ENCODE results near the gene VAV2.

The VAV2 gene

DNA sequence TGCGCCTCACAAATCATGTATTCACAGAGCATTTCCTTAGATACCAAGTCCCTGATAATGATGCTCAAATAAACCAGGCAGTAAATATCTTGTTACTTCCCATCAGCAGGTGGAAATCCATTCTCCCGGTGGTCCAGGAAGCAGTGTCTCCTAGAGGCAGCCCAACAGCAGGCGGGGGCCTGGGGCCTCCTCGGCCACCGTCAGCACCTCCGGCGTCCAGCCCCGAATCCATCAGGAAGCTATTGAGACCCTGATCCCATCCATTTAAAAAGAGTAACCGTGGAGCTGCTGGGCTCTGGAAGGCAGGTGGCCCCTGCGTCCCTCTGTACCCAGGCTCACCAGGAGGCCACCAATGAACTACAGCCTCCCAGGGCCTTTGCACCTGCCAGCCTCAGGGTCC lies 54.0 kb downstream of the VAV2 start:
- Histone ChIP-seq H2AK5ac (ENCODE audit: low read length) (no peak overlapping the region), H3K4me1 (ENCODE audit: control insufficient read depth, low read depth, low read length) (no peaks in the 10 kb centered on the region), H3K4me2 (ENCODE audit: low read length) (no peak overlapping the region), H3K18ac (ENCODE audit: low read length) (no peak overlapping the region), H4K8ac (ENCODE audit: low read depth, low read length) (no peak overlapping the region), H3K27ac (ENCODE audit: low read depth, low read length) (no peak overlapping the region), H2BK15ac (replicated peaks; ENCODE audit: low read depth) (no peak overlapping the region), H3K4me3 (ENCODE audit: low read length) (no peak overlapping the region), H3K4ac (ENCODE audit: low read depth, low read length) (no peak overlapping the region), H3K23ac (ENCODE audit: low read length) (no peak overlapping the region), H2BK5ac (ENCODE audit: low read length) (no peak overlapping the region), H4K5ac (ENCODE audit: low read length) (no peak overlapping the region), H3K27me3 (ENCODE audit: insufficient read depth, low read length, poor library complexity) (no peaks in the 10 kb centered on the region), H3K79me1 (ENCODE audit: low read length) (no peaks in the 10 kb centered on the region), H3K79me2 (ENCODE audit: control insufficient read depth, insufficient read depth, low read length) (no peaks in the 10 kb centered on the region), H3K36me3 (ENCODE audit: control insufficient read depth, insufficient read depth, low read length) (no peaks in the 10 kb centered on the region), H3K9ac (ENCODE audit: low read length) (no peak overlapping the region), H2BK120ac (ENCODE audit: low read depth, low read length) (no peak overlapping the region), H3K56ac (ENCODE audit: low read length) (no peak overlapping the region)
- no CpG with 5 or more reads among the region's 10 CpGs for WGBS (ENCODE audit: extremely low coverage, insufficient coverage, low lambda C conversion rate)
- no peak for DNase-seq

DNA sequence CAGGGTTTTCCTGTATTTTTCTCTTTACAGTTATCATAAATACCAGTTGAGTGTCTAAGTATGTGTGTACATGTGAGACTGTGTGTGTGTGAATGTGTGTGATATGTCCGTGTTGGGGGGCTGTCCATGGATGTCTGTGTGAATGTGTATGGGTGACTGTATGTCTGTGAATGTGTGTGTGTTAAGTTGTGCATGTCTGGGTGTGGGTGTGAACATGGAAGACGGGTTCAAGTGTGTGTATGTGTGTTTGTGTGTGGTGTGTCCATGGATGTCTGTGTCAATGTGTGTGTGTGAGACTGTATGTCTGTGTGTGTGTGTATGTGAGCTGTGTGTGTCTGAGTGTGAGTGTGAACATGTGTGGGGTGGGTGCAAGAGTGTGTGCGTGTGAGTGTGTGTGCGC lies 55.0 kb downstream of the VAV2 start:
- H3K36me3 ChIP-seq (ENCODE audit: control insufficient read depth, insufficient read depth, low read length): no peaks in the 10 kb centered on the region
- no peak overlapping the region for H2AK5ac ChIP-seq (ENCODE audit: low read length)
- no peak overlapping the region for H4K5ac ChIP-seq (ENCODE audit: low read length)
- H3K9ac ChIP-seq (ENCODE audit: low read length): no peak overlapping the region
- no peak overlapping the region for H2BK15ac ChIP-seq (replicated peaks; ENCODE audit: low read depth)
- H3K4me1 ChIP-seq (ENCODE audit: control insufficient read depth, low read depth, low read length): no peaks in the 10 kb centered on the region
- no peak overlapping the region for H3K4me3 ChIP-seq (ENCODE audit: low read length)
- no peaks in the 10 kb centered on the region for H3K79me1 ChIP-seq (ENCODE audit: low read length)
- WGBS (ENCODE audit: extremely low coverage, insufficient coverage, low lambda C conversion rate): no CpG with 5 or more reads among the region's 4 CpGs
- no peak overlapping the region for H3K4ac ChIP-seq (ENCODE audit: low read depth, low read length)
- H3K27ac ChIP-seq (ENCODE audit: low read depth, low read length): no peak overlapping the region
- no peak overlapping the region for H3K23ac ChIP-seq (ENCODE audit: low read length)
- no peak overlapping the region for H2BK5ac ChIP-seq (ENCODE audit: low read length)
- no peak overlapping the region for H4K8ac ChIP-seq (ENCODE audit: low read depth, low read length)
- H2BK120ac ChIP-seq (ENCODE audit: low read depth, low read length): no peak overlapping the region
- no peak overlapping the region for H3K56ac ChIP-seq (ENCODE audit: low read length)
- no peaks in the 10 kb centered on the region for H3K27me3 ChIP-seq (ENCODE audit: insufficient read depth, low read length, poor library complexity)
- no peaks in the 10 kb centered on the region for H3K79me2 ChIP-seq (ENCODE audit: control insufficient read depth, insufficient read depth, low read length)
- H3K4me2 ChIP-seq (ENCODE audit: low read length): no peak overlapping the region
- H3K18ac ChIP-seq (ENCODE audit: low read length): no peak overlapping the region
- DNase-seq: no peak

DNA sequence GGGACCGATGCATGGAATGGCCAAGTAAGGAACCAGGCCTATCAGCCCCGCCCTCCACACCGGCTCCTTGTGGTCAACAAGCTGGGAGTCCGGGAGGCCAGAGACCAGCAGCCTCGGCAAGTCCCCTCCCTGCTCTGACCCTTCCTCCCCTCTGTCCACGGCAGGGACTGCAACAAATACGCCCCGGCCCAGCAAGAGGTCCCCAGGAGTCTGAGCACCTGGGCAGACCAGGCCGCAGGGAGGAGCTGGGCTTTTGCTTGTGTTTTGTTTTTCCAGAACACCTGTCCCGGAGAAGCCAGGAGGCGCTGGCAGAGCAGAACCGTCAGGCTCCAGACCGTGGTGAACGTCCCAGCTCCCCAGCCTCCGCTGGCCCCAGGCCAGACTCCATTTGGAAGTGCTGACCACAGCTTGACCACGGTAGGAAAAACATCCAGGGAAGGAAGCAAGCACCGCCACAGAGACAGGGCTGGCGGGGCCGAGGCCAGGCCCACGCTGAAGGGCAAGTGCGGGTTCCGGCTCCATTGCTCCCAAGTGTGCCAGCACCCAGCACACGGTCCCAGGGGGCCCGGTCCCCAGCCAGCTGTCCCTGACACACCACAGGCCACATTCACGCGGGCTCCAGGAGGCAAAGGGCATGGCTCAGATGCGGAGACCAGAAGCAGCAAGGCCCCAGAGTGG lies 56.7 kb downstream of the VAV2 start:
- Histone ChIP-seq H3K27ac (ENCODE audit: low read depth, low read length) (no peak overlapping the region), H3K4me3 (ENCODE audit: low read length) (no peak overlapping the region), H2BK5ac (ENCODE audit: low read length) (no peak overlapping the region), H2BK120ac (ENCODE audit: low read depth, low read length) (no peak overlapping the region), H3K4ac (ENCODE audit: low read depth, low read length) (no peak overlapping the region), H3K9ac (ENCODE audit: low read length) (no peak overlapping the region), H4K8ac (ENCODE audit: low read depth, low read length) (no peak overlapping the region), H3K4me2 (ENCODE audit: low read length) (no peak overlapping the region), H3K56ac (ENCODE audit: low read length) (no peak overlapping the region), H3K18ac (ENCODE audit: low read length) (no peak overlapping the region), H3K27me3 (ENCODE audit: insufficient read depth, low read length, poor library complexity) (no peaks in the 10 kb centered on the region), H3K4me1 (ENCODE audit: control insufficient read depth, low read depth, low read length) (no peaks in the 10 kb centered on the region), H2AK5ac (ENCODE audit: low read length) (no peak overlapping the region), H2BK15ac (replicated peaks; ENCODE audit: low read depth) (no peak overlapping the region), H3K79me1 (ENCODE audit: low read length) (no peaks in the 10 kb centered on the region), H3K79me2 (ENCODE audit: control insufficient read depth, insufficient read depth, low read length) (no peaks in the 10 kb centered on the region), H3K36me3 (ENCODE audit: control insufficient read depth, insufficient read depth, low read length) (no peaks in the 10 kb centered on the region), H3K23ac (ENCODE audit: low read length) (no peak overlapping the region), H4K5ac (ENCODE audit: low read length) (no peak overlapping the region)
- WGBS (ENCODE audit: extremely low coverage, insufficient coverage, low lambda C conversion rate): no CpG with 5 or more reads among the region's 27 CpGs
- no peak for DNase-seq

DNA sequence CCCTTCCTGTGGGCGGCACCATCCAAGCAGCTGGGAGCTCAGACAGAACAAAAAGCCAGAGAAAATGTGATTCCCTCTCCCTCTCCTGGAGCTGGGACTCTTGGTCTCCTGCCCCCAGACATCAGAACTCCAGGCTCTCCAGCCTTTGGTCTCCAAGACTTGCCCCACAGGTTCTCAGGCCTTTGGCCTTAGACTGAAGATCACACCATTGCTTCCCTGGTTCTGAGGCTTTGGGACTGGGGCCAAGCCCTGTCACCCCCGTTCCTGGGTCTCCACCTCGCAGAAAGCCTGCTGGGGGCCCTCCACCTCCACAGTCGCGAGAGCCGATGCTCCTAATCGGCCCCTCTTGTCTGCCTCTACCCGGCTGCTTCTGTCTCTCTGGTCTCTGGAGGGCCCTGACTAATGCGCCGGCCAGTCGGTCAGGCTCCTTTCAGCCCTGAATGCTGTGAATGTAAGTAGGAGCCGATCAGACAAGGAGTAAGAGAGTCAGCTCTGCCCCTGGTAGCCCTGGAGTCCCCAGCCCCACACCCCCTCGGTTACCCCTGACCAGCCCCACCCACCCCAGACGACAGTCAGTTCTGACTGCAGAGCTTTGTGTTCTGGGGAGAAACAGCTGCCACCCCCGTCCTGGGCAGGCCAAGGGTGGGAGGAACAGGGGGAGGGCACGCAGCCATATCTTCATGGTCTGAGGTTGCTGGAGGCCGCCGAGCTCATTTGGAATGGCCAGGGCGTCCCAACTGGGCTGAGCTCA lies 57.5 kb downstream of the VAV2 start:
- Histone ChIP-seq H3K23ac (ENCODE audit: low read length) (no peak overlapping the region), H2AK5ac (ENCODE audit: low read length) (no peak overlapping the region), H3K4me3 (ENCODE audit: low read length) (no peak overlapping the region), H3K4ac (ENCODE audit: low read depth, low read length) (no peak overlapping the region), H3K4me1 (ENCODE audit: control insufficient read depth, low read depth, low read length) (no peaks in the 10 kb centered on the region), H3K27ac (ENCODE audit: low read depth, low read length) (no peak overlapping the region), H3K9ac (ENCODE audit: low read length) (no peak overlapping the region), H2BK5ac (ENCODE audit: low read length) (no peak overlapping the region), H4K8ac (ENCODE audit: low read depth, low read length) (no peak overlapping the region), H2BK15ac (replicated peaks; ENCODE audit: low read depth) (no peak overlapping the region), H3K18ac (ENCODE audit: low read length) (no peak overlapping the region), H3K79me1 (ENCODE audit: low read length) (no peaks in the 10 kb centered on the region), H3K36me3 (ENCODE audit: control insufficient read depth, insufficient read depth, low read length) (no peaks in the 10 kb centered on the region), H4K5ac (ENCODE audit: low read length) (no peak overlapping the region), H3K56ac (ENCODE audit: low read length) (no peak overlapping the region), H2BK120ac (ENCODE audit: low read depth, low read length) (no peak overlapping the region), H3K4me2 (ENCODE audit: low read length) (no peak overlapping the region), H3K27me3 (ENCODE audit: insufficient read depth, low read length, poor library complexity) (no peaks in the 10 kb centered on the region), H3K79me2 (ENCODE audit: control insufficient read depth, insufficient read depth, low read length) (no peaks in the 10 kb centered on the region)
- WGBS (ENCODE audit: extremely low coverage, insufficient coverage, low lambda C conversion rate): no CpG with 5 or more reads among the region's 19 CpGs
- DNase-seq: no peak

DNA sequence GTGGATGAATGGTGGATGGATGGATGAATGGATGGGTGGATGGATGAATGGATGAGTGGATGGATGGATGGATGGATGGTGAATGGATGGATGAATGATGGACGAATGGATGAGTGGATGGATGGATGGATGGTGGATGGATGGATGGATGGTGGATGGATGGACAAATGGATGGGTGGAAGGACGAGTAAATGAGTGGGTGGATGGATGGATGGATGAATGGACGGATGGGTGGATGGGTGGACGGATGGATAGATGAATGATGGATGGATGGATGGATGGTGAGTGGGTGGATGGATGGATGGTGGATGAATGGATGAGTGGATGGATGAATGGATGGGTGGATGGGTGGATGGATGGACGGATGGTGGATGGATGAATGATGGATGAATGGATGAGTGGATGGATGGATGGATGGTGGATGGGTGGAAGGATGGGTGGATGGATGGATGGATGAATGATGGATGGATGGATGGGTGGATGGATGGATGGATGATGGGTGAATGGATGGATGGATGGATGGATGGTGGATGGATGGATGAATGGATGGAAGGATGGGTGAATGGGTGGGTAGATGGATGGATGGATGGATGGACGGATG lies 58.6 kb downstream of the VAV2 start:
- H2BK5ac ChIP-seq (ENCODE audit: low read length): no peak overlapping the region
- H3K36me3 ChIP-seq (ENCODE audit: control insufficient read depth, insufficient read depth, low read length): no peaks in the 10 kb centered on the region
- no peaks in the 10 kb centered on the region for H3K4me1 ChIP-seq (ENCODE audit: control insufficient read depth, low read depth, low read length)
- no peak overlapping the region for H3K4me3 ChIP-seq (ENCODE audit: low read length)
- H2BK120ac ChIP-seq (ENCODE audit: low read depth, low read length): no peak overlapping the region
- DNase-seq: no peak
- H3K79me2 ChIP-seq (ENCODE audit: control insufficient read depth, insufficient read depth, low read length): no peaks in the 10 kb centered on the region
- no peaks in the 10 kb centered on the region for H3K27me3 ChIP-seq (ENCODE audit: insufficient read depth, low read length, poor library complexity)
- no peak overlapping the region for H4K8ac ChIP-seq (ENCODE audit: low read depth, low read length)
- WGBS (ENCODE audit: extremely low coverage, insufficient coverage, low lambda C conversion rate): no CpG with 5 or more reads among the region's 6 CpGs
- no peak overlapping the region for H3K9ac ChIP-seq (ENCODE audit: low read length)
- H3K4me2 ChIP-seq (ENCODE audit: low read length): no peak overlapping the region
- H4K5ac ChIP-seq (ENCODE audit: low read length): no peak overlapping the region
- H3K23ac ChIP-seq (ENCODE audit: low read length): no peak overlapping the region
- no peak overlapping the region for H3K4ac ChIP-seq (ENCODE audit: low read depth, low read length)
- H3K79me1 ChIP-seq (ENCODE audit: low read length): no peaks in the 10 kb centered on the region
- no peak overlapping the region for H3K56ac ChIP-seq (ENCODE audit: low read length)
- H2BK15ac ChIP-seq (replicated peaks; ENCODE audit: low read depth): no peak overlapping the region
- no peak overlapping the region for H3K27ac ChIP-seq (ENCODE audit: low read depth, low read length)
- H2AK5ac ChIP-seq (ENCODE audit: low read length): no peak overlapping the region
- no peak overlapping the region for H3K18ac ChIP-seq (ENCODE audit: low read length)

Measured in mesendoderm (in vitro differentiated cells).